Smooth muscle cell (in vitro differentiated cells): ENCODE results near the gene CTBP2. TPM values are rescaled to one million over a fixed set of nuclear protein-coding genes. Genes with fewer than 3 reads are reported as not detected.

Experiments used
- DNase-seq: peaks from one replicate; lab custom pipeline; 2025; ENCODE audit not compliant: unreplicated experiment; lab: John Stamatoyannopoulos, UW
- H2AFZ ChIP-seq: fragments of 200-600 bp; sonication (generic); 2 replicates; pipeline ENCODE4 v1.6.0; 2016; ENCODE audit warnings: antibody characterized with exemption, low read depth, mild to moderate bottlenecking
- H3F3A ChIP-seq: fragments of 200-600 bp; sonication (generic); 2 replicates; pipeline ENCODE4 v1.6.0; 2017; ENCODE audit warnings: antibody characterized with exemption, low read depth
- H3K27ac ChIP-seq: fragments of 200-600 bp; sonication (generic); 2 replicates; pipeline ENCODE4 v1.5.1; 2016; ENCODE audit warnings: low read depth, mild to moderate bottlenecking
- H3K27me3 ChIP-seq: fragments of 200-600 bp; sonication (generic); 2 replicates; pipeline ENCODE4 v1.6.1; 2016; ENCODE audit warnings: low read depth, mild to moderate bottlenecking
- H3K36me3 ChIP-seq: fragments of 200-600 bp; sonication (generic); 2 replicates; pipeline ENCODE4 v1.5.1; 2016; ENCODE audit warnings: low read depth
- H3K4me1 ChIP-seq: fragments of 200-600 bp; sonication (generic); 2 replicates; pipeline ENCODE4 v1.5.1; 2016; ENCODE audit warnings: low read depth
- H3K4me2 ChIP-seq: fragments of 200-600 bp; sonication (generic); 2 replicates; pipeline ENCODE4 v1.6.0; 2016; ENCODE audit warnings: mild to moderate bottlenecking
- H3K4me3 ChIP-seq: fragments of 200-600 bp; sonication (generic); 2 replicates; pipeline ENCODE4 v1.5.1; 2016; ENCODE audit warnings: mild to moderate bottlenecking
- H3K79me2 ChIP-seq: fragments of 200-600 bp; sonication (generic); 2 replicates; pipeline ENCODE4 v1.6.0; 2016; ENCODE audit warnings: low read depth, mild to moderate bottlenecking
- H3K9ac ChIP-seq: fragments of 200-600 bp; sonication (generic); 2 replicates; pipeline ENCODE4 v1.6.0; 2016; ENCODE audit warnings: low read depth
- H3K9me3 ChIP-seq: fragments of 200-600 bp; sonication (generic); replicated peaks from 2 replicates; pipeline ENCODE4 v1.5.1; 2016; ENCODE audit warnings: low read depth
- H4K20me1 ChIP-seq: fragments of 200-600 bp; sonication (generic); 2 replicates; pipeline ENCODE4 v1.6.0; 2016; ENCODE audit warnings: low read depth
- CTCF ChIP-seq: fragments of 200-600 bp; sonication (generic); IDR thresholded peaks from 2 replicates; pipeline ENCODE4 v1.5.1; 2017; ENCODE audit warnings: borderline replicate concordance, mild to moderate bottlenecking, antibody characterized with exemption; ENCODE audit not compliant: insufficient read depth, poor library complexity, severe bottlenecking
- WGBS: methylation state at CpG from one replicate; pipeline ENCODE4 v1.1.7; 2016; ENCODE audit warnings: low lambda C conversion rate; 5-methylcytosine and 5-hydroxymethylcytosine counted together
- polyA plus RNA-seq: library from polyadenylated mRNA; unstranded; fragments of >200 nt; fragmentation: Nextera tagmentation; extraction: Ambion mirVana; gene quantifications from 2 replicates; pipeline ENCODE4 v1.2.1, GENCODE V29; 2016
- total RNA-seq: library from RNA; depleted of rRNA; stranded (reverse); fragments of >200 nt; gene quantifications from 2 replicates; pipeline ENCODE4 v1.2.3, GENCODE V29; 2014

CTBP2 gene
- total and polyA plus RNA-seq, 2 experiments from 2014 or later = 49.9 to 69.5 TPM

- H2AFZ ChIP-seq = no peak overlapping the region
- H3K9me3 ChIP-seq = no peaks in the 10 kb centered on the region
- H3K9ac ChIP-seq = no peak overlapping the region
- H3K4me2 ChIP-seq = no peak overlapping the region
- WGBS = 92% methylated on average over 22 of the region's 22 CpGs
- no peak for DNase-seq
- H4K20me1 ChIP-seq = peaks cover 100% of the 10 kb centered on the region
- H3K27me3 ChIP-seq = no peaks in the 10 kb centered on the region
- TF ChIP-seq CTCF = no peak
- H3K27ac ChIP-seq = no peak overlapping the region
- H3F3A ChIP-seq = no peaks in the 10 kb centered on the region
- H3K79me2 ChIP-seq = peaks cover 57% of the 10 kb centered on the region
- H3K36me3 ChIP-seq = no peaks in the 10 kb centered on the region
- no peak overlapping the region for H3K4me3 ChIP-seq
- no peaks in the 10 kb centered on the region for H3K4me1 ChIP-seq
Measured at GRCh38 chr10:125008689-125009638, 151.4 kb downstream of the CTBP2 start.

- Histone ChIP-seq H4K20me1 (peaks cover 100% of the 10 kb centered on the region), H3K4me2 (no peak overlapping the region), H3K4me1 (no peaks in the 10 kb centered on the region), H3K79me2 (peaks cover 58% of the 10 kb centered on the region), H3K36me3 (no peaks in the 10 kb centered on the region), H3K4me3 (no peak overlapping the region), H3K9ac (no peak overlapping the region), H2AFZ (no peak overlapping the region), H3F3A (no peaks in the 10 kb centered on the region), H3K27ac (no peak overlapping the region), H3K9me3 (no peaks in the 10 kb centered on the region), H3K27me3 (no peaks in the 10 kb centered on the region)
- TF ChIP-seq CTCF = no peak
- DNase-seq = no peak
- WGBS = 90% methylated on average over 6 of the region's 6 CpGs
Measured at GRCh38 chr10:125007436-125007835, 152.9 kb downstream of the CTBP2 start.

- H2AFZ ChIP-seq = no peak overlapping the region
- no peaks in the 10 kb centered on the region for H3K36me3 ChIP-seq
- no peak overlapping the region for H3K4me3 ChIP-seq
- DNase-seq = no peak
- H3K9ac ChIP-seq = no peak overlapping the region
- no peaks in the 10 kb centered on the region for H3K27me3 ChIP-seq
- H3F3A ChIP-seq = no peaks in the 10 kb centered on the region
- H3K4me2 ChIP-seq = no peak overlapping the region
- H3K9me3 ChIP-seq = no peaks in the 10 kb centered on the region
- H3K79me2 ChIP-seq = peaks cover 58% of the 10 kb centered on the region
- no peak overlapping the region for H3K27ac ChIP-seq
- WGBS = 79% methylated on average over 19 of the region's 19 CpGs
- no peak for TF ChIP-seq CTCF
- H4K20me1 ChIP-seq = peaks cover 99% of the 10 kb centered on the region
- no peaks in the 10 kb centered on the region for H3K4me1 ChIP-seq
Measured at GRCh38 chr10:125006921-125007426, 153.4 kb downstream of the CTBP2 start.
